ENCODE results near the gene SOS2.

Gene SOS2

GRCh38 chr14:50092006-50092555 lies 139.3 kb downstream of the SOS2 start:
- no peaks in the 10 kb centered on the region for H3K4me1 ChIP-seq (ENCODE audit: control insufficient read depth, insufficient read depth, low read length)
- peaks cover 3% of the 10 kb centered on the region for H3K36me3 ChIP-seq (ENCODE audit: insufficient read depth, low read length)
- no peak overlapping the region for H3K9ac ChIP-seq (ENCODE audit: low read depth, low read length)
- H3K9me3 ChIP-seq (replicated peaks; ENCODE audit: low read length) = no peaks in the 10 kb centered on the region
- no peaks in the 10 kb centered on the region for H3K27me3 ChIP-seq (ENCODE audit: control insufficient read depth, insufficient read depth, low read length)
- no peak overlapping the region for H3K4me3 ChIP-seq (ENCODE audit: low read length)
- H3K4me2 ChIP-seq (ENCODE audit: low read length) = no peak overlapping the region

- H3K4me1 ChIP-seq (ENCODE audit: control insufficient read depth, insufficient read depth, low read length) = no peaks in the 10 kb centered on the region
These were observed 140.0 kb downstream of the SOS2 start for GRCh38 chr14:50091240-50091913.

GRCh38 chr14:50089208-50089607 lies 142.2 kb downstream of the SOS2 start:
- no peak overlapping the region for H3K9ac ChIP-seq (ENCODE audit: low read depth, low read length)
- peaks cover 3% of the 10 kb centered on the region for H3K36me3 ChIP-seq (ENCODE audit: insufficient read depth, low read length)
- H3K4me3 ChIP-seq (ENCODE audit: low read length) = no peak overlapping the region
- no peaks in the 10 kb centered on the region for H3K27me3 ChIP-seq (ENCODE audit: control insufficient read depth, insufficient read depth, low read length)
- no peaks in the 10 kb centered on the region for H3K9me3 ChIP-seq (replicated peaks; ENCODE audit: low read length)
- H3K4me2 ChIP-seq (ENCODE audit: low read length) = no peak overlapping the region
- no peaks in the 10 kb centered on the region for H3K4me1 ChIP-seq (ENCODE audit: control insufficient read depth, insufficient read depth, low read length)

More at GRCh38 chr14:50091240-50091913, 140.0 kb downstream of the SOS2 start:
- Histone ChIP-seq H3K9ac (ENCODE audit: low read depth, low read length) (no peak overlapping the region), H3K27me3 (ENCODE audit: control insufficient read depth, insufficient read depth, low read length) (no peaks in the 10 kb centered on the region), H3K4me2 (ENCODE audit: low read length) (no peak overlapping the region), H3K4me3 (ENCODE audit: low read length) (no peak overlapping the region), H3K36me3 (ENCODE audit: insufficient read depth, low read length) (peaks cover 3% of the 10 kb centered on the region), H3K9me3 (replicated peaks; ENCODE audit: low read length) (no peaks in the 10 kb centered on the region)

- Histone ChIP-seq H3K9ac (ENCODE audit: low read depth, low read length) (no peak overlapping the region), H3K27me3 (ENCODE audit: control insufficient read depth, insufficient read depth, low read length) (no peaks in the 10 kb centered on the region), H3K4me2 (ENCODE audit: low read length) (no peak overlapping the region), H3K4me3 (ENCODE audit: low read length) (no peak overlapping the region), H3K4me1 (ENCODE audit: control insufficient read depth, insufficient read depth, low read length) (peaks cover under 1% of the 10 kb centered on the region), H3K36me3 (ENCODE audit: insufficient read depth, low read length) (peaks cover 3% of the 10 kb centered on the region), H3K9me3 (replicated peaks; ENCODE audit: low read length) (no peaks in the 10 kb centered on the region)
These were observed 142.6 kb downstream of the SOS2 start for GRCh38 chr14:50088731-50089130.

GRCh38 chr14:50088117-50088515 lies 143.3 kb downstream of the SOS2 start:
- Histone ChIP-seq H3K4me1 (ENCODE audit: control insufficient read depth, insufficient read depth, low read length) (peaks cover 4% of the 10 kb centered on the region), H3K9ac (ENCODE audit: low read depth, low read length) (no peak overlapping the region), H3K9me3 (replicated peaks; ENCODE audit: low read length) (no peaks in the 10 kb centered on the region), H3K4me2 (ENCODE audit: low read length) (no peak overlapping the region), H3K27me3 (ENCODE audit: control insufficient read depth, insufficient read depth, low read length) (no peaks in the 10 kb centered on the region), H3K36me3 (ENCODE audit: insufficient read depth, low read length) (peaks cover 3% of the 10 kb centered on the region), H3K4me3 (ENCODE audit: low read length) (no peak overlapping the region)

- H3K4me1 ChIP-seq (ENCODE audit: control insufficient read depth, insufficient read depth, low read length) = peaks cover 4% of the 10 kb centered on the region
- no peak overlapping the region for H3K4me3 ChIP-seq (ENCODE audit: low read length)
- no peak overlapping the region for H3K4me2 ChIP-seq (ENCODE audit: low read length)
- H3K9ac ChIP-seq (ENCODE audit: low read depth, low read length) = no peak overlapping the region
- H3K9me3 ChIP-seq (replicated peaks; ENCODE audit: low read length) = no peaks in the 10 kb centered on the region
- H3K27me3 ChIP-seq (ENCODE audit: control insufficient read depth, insufficient read depth, low read length) = no peaks in the 10 kb centered on the region
- peaks cover 3% of the 10 kb centered on the region for H3K36me3 ChIP-seq (ENCODE audit: insufficient read depth, low read length)
These were observed 143.8 kb downstream of the SOS2 start for GRCh38 chr14:50087341-50088116.

- H3K4me3 ChIP-seq (ENCODE audit: low read length) = no peak overlapping the region
- peaks cover 4% of the 10 kb centered on the region for H3K4me1 ChIP-seq (ENCODE audit: control insufficient read depth, insufficient read depth, low read length)
- H3K27me3 ChIP-seq (ENCODE audit: control insufficient read depth, insufficient read depth, low read length) = no peaks in the 10 kb centered on the region
- peaks cover 3% of the 10 kb centered on the region for H3K36me3 ChIP-seq (ENCODE audit: insufficient read depth, low read length)
- H3K9ac ChIP-seq (ENCODE audit: low read depth, low read length) = no peak overlapping the region
- no peak overlapping the region for H3K4me2 ChIP-seq (ENCODE audit: low read length)
- no peaks in the 10 kb centered on the region for H3K9me3 ChIP-seq (replicated peaks; ENCODE audit: low read length)
These were observed 145.1 kb downstream of the SOS2 start for GRCh38 chr14:50086321-50086711.

- no peak overlapping the region for H3K4me2 ChIP-seq (ENCODE audit: low read length)
- no peaks in the 10 kb centered on the region for H3K27me3 ChIP-seq (ENCODE audit: control insufficient read depth, insufficient read depth, low read length)
- H3K4me3 ChIP-seq (ENCODE audit: low read length) = no peak overlapping the region
- peaks cover 3% of the 10 kb centered on the region for H3K36me3 ChIP-seq (ENCODE audit: insufficient read depth, low read length)
- H3K9ac ChIP-seq (ENCODE audit: low read depth, low read length) = no peak overlapping the region
- H3K9me3 ChIP-seq (replicated peaks; ENCODE audit: low read length) = no peaks in the 10 kb centered on the region
- H3K4me1 ChIP-seq (ENCODE audit: control insufficient read depth, insufficient read depth, low read length) = peaks cover 4% of the 10 kb centered on the region
These were observed 145.6 kb downstream of the SOS2 start for GRCh38 chr14:50085570-50086320.

- peaks cover 3% of the 10 kb centered on the region for H3K36me3 ChIP-seq (ENCODE audit: insufficient read depth, low read length)
- H3K4me1 ChIP-seq (ENCODE audit: control insufficient read depth, insufficient read depth, low read length) = peaks cover 4% of the 10 kb centered on the region
- H3K9ac ChIP-seq (ENCODE audit: low read depth, low read length) = no peak overlapping the region
- H3K27me3 ChIP-seq (ENCODE audit: control insufficient read depth, insufficient read depth, low read length) = no peaks in the 10 kb centered on the region
- no peak overlapping the region for H3K4me3 ChIP-seq (ENCODE audit: low read length)
- H3K4me2 ChIP-seq (ENCODE audit: low read length) = no peak overlapping the region
- no peaks in the 10 kb centered on the region for H3K9me3 ChIP-seq (replicated peaks; ENCODE audit: low read length)
These were observed 146.7 kb downstream of the SOS2 start for GRCh38 chr14:50084666-50085065.

- H3K9ac ChIP-seq (ENCODE audit: low read depth, low read length) = no peak overlapping the region
- no peak overlapping the region for H3K4me3 ChIP-seq (ENCODE audit: low read length)
- H3K9me3 ChIP-seq (replicated peaks; ENCODE audit: low read length) = no peaks in the 10 kb centered on the region
- H3K4me1 ChIP-seq (ENCODE audit: control insufficient read depth, insufficient read depth, low read length) = peaks cover 4% of the 10 kb centered on the region
- H3K4me2 ChIP-seq (ENCODE audit: low read length) = no peak overlapping the region
- H3K36me3 ChIP-seq (ENCODE audit: insufficient read depth, low read length) = no peaks in the 10 kb centered on the region
- H3K27me3 ChIP-seq (ENCODE audit: control insufficient read depth, insufficient read depth, low read length) = no peaks in the 10 kb centered on the region
These were observed 147.7 kb downstream of the SOS2 start for GRCh38 chr14:50083467-50084337.

Measured in skeletal muscle satellite cell (primary cell).